ENCODE measurements around the gene SMPD1. TPM values are rescaled to one million over a fixed set of nuclear protein-coding genes. Genes with fewer than 3 reads are reported as not detected.

The SMPD1 gene
- total RNA-seq, 3 donors from 2014 or later = 15.7 to 30.4 (median 17.3) TPM

DNA sequence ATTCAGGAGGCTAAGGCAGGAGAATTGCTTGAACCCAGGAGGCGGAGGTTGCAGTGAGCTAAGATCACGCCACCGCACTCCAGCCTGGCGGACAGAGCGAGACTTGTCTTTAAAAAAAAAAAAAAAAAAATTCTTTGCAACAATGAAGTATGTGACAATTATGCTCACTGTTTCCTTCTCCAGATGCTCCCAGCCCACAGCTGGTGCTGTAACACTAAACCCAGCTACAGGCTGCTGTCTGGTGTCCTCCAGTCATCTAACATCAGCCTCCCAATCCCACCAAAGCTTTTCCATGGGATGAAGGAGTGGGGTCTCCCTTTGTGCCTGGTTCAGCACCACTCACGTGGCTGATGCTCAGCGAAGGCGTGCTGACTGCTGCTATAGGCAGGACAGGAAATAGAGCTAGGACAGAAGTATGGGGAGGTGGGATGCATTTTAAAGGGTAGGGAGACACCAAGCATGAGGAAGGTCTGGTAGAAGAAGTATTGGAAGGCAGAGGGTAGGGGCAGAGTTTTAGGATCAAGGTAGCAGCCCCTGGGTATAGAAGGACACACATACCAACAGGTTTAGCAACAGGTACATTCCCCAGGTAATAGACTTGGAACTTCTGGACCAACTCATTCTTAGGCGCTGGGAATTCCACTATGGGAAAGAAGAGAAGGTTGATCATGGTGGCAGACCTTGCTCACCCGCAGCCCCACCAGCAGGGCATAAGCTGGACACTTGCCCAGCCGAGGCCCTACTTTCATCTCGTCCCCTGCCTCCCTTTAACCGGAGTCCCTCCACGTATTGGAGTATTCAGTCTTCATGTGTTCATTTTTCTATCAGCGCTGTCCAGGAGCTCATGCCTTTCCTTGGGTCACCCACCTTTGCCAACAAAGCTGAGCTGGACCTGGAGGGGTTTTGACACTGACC lies 10.4 kb downstream of the SMPD1 start:
- TF ChIP-seq CTCF (IDR thresholded peaks at IDR 0.05) (no peak), POLR2AphosphoS5 (IDR thresholded peaks at IDR 0.05) (no peak), POLR2A (IDR thresholded peaks at IDR 0.05) (no peak)
- no peaks in the 10 kb centered on the region for H3K36me3 ChIP-seq
- H3K27ac ChIP-seq = no peak overlapping the region
- intact Hi-C loops (cut with DNase I; ENCODE audit: low total_unique reads) = no loop called here
- no peaks in the 10 kb centered on the region for H3K9me3 ChIP-seq
- H3K27me3 ChIP-seq = no peaks in the 10 kb centered on the region
- H3K4me1 ChIP-seq = no peaks in the 10 kb centered on the region
- no peak overlapping the region for H3K4me3 ChIP-seq
- no peak for DNase-seq (ENCODE audit: low spot score in 2 of 2)

DNA sequence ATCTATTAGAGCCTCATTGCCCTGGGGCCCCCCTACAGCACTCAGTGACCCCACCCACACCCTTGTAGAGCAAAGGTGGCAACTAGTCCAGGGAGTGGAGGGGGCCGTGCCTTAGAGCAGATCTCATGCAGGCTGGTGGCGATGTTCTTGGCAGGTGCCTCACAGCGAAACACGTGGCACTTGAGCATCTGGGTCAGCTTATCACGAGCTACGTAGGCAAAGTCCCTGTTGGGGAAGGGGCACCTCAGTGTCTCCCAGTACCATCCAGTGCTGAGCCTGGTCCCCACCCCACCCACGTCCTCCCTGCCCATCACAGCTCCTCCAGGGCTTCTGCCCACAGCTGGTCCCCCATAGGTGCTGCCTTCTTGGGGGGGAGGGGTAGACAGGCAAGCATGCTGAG lies 11.2 kb downstream of the SMPD1 start:
- TF ChIP-seq CTCF (IDR thresholded peaks at IDR 0.05) (no peak), POLR2AphosphoS5 (IDR thresholded peaks at IDR 0.05) (no peak), POLR2A (IDR thresholded peaks at IDR 0.05) (no peak)
- H3K27me3 ChIP-seq = no peaks in the 10 kb centered on the region
- intact Hi-C loops (cut with DNase I; ENCODE audit: low total_unique reads) = no loop called here
- no peaks in the 10 kb centered on the region for H3K4me1 ChIP-seq
- no peaks in the 10 kb centered on the region for H3K9me3 ChIP-seq
- H3K4me3 ChIP-seq = no peak overlapping the region
- no peaks in the 10 kb centered on the region for H3K36me3 ChIP-seq
- no peak for DNase-seq (ENCODE audit: low spot score in 2 of 2)
- H3K27ac ChIP-seq = no peak overlapping the region

GRCh38 chr11:6402061-6402470 lies 11.8 kb downstream of the SMPD1 start:
- H3K27me3 ChIP-seq = no peaks in the 10 kb centered on the region
- intact Hi-C loops (cut with DNase I; ENCODE audit: low total_unique reads) = no loop called here
- H3K9me3 ChIP-seq = no peaks in the 10 kb centered on the region
- H3K27ac ChIP-seq = no peak overlapping the region
- H3K4me1 ChIP-seq = no peaks in the 10 kb centered on the region
- no peak for TF ChIP-seq POLR2A (IDR thresholded peaks at IDR 0.05)
- no peak for TF ChIP-seq CTCF (IDR thresholded peaks at IDR 0.05)
- TF ChIP-seq POLR2AphosphoS5 (IDR thresholded peaks at IDR 0.05) = no peak
- no peak overlapping the region for H3K4me3 ChIP-seq
- no peaks in the 10 kb centered on the region for H3K36me3 ChIP-seq
- DNase-seq (ENCODE audit: low spot score in 2 of 2) = no peak

DNA sequence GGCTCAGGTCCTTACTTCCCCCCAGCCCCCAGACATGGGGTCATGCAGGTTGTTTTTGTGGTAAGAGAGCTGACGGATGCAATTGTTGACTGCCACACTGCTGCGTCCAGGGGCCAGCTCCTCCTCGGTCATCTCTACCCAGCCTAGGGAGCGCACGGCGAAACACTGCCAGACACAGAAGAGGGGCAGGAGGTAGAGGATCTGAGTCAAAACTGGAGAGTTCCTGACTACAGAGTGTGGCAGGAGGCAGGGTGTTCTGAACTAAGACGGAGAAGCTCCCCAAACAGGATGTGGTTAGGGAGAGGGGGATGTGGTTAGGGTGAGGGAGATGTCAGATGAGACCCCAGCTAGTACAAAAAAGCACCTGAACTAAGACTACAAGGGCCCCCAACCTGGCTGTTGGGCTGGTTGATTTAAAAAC lies 12.3 kb downstream of the SMPD1 start:
- no peak overlapping the region for H3K4me3 ChIP-seq
- intact Hi-C loops (cut with DNase I; ENCODE audit: low total_unique reads) = no loop called here
- H3K4me1 ChIP-seq = no peaks in the 10 kb centered on the region
- no peaks in the 10 kb centered on the region for H3K9me3 ChIP-seq
- TF ChIP-seq POLR2A (IDR thresholded peaks at IDR 0.05) (no peak), CTCF (IDR thresholded peaks at IDR 0.05) (no peak)
- no peak overlapping the region for H3K27ac ChIP-seq
- no peaks in the 10 kb centered on the region for H3K27me3 ChIP-seq
- DNase-seq (ENCODE audit: low spot score in 2 of 2) = no peak
- no peaks in the 10 kb centered on the region for H3K36me3 ChIP-seq

DNA sequence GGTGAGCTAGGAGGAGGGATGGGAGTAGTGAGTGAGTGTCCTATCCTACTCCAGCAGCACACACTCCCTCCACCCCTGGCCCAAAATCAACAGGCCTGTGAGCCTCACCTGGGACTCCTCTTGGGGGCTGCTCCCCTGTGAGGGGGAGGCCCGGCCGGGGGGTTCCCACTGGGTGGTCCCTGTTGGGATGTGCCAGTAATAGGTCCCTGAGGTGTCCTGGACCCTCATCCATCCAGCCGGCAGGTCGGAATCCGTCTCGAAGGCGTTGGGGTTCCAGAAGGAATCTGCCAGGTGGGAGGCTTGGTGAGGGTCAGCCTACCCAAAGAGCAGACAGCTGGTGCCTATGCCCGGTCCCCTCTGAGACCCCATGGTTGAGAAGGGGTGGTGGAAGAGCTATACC lies 13.3 kb downstream of the SMPD1 start:
- intact Hi-C loops (cut with DNase I; ENCODE audit: low total_unique reads) = no loop called here
- no peaks in the 10 kb centered on the region for H3K36me3 ChIP-seq
- H3K4me1 ChIP-seq = no peaks in the 10 kb centered on the region
- H3K27me3 ChIP-seq = no peaks in the 10 kb centered on the region
- no peak for DNase-seq (ENCODE audit: low spot score in 2 of 2)
- no peak overlapping the region for H3K27ac ChIP-seq
- H3K4me3 ChIP-seq = no peak overlapping the region
- TF ChIP-seq CTCF (IDR thresholded peaks at IDR 0.05) = no peak
- H3K9me3 ChIP-seq = no peaks in the 10 kb centered on the region
